GM23338 (cell line): Measurements from ENCODE around the gene CEMIP2. TPM values are rescaled to one million over a fixed set of nuclear protein-coding genes. Genes with fewer than 3 reads are reported as not detected.

ENCODE experiments used
- ATAC-seq: fragments of 200-7000 bp; cut with Tn5 transposase; 3 replicates; pipeline ENCODE4 v1.9.1; 2020
- DNase-seq: peaks from one replicate; pipeline ENCODE4 v3.0.0-alpha.2; 2015; ENCODE audit warnings: low spot score
- H2AFZ ChIP-seq: fragments of 200-600 bp; sonication (generic); 2 replicates; pipeline ENCODE4 v1.8.0; 2016; ENCODE audit warnings: antibody characterized with exemption, mild to moderate bottlenecking, moderate library complexity
- H3F3A ChIP-seq: fragments of 200-600 bp; sonication (generic); replicated peaks from 2 replicates; pipeline ENCODE4 v1.8.0; 2017; ENCODE audit warnings: antibody characterized with exemption, mixed run types, low read depth
- H3K27ac ChIP-seq: fragments of 200-600 bp; sonication (generic); 2 replicates; pipeline ENCODE4 v1.6.1; 2016; ENCODE audit warnings: low read depth
- H3K27me3 ChIP-seq: fragments of 200-600 bp; sonication (generic); 2 replicates; pipeline ENCODE4 v1.8.0; 2016; ENCODE audit warnings: mild to moderate bottlenecking, mixed run types, moderate library complexity; ENCODE audit not compliant: insufficient read depth
- H3K36me3 ChIP-seq: fragments of 200-600 bp; sonication (generic); 2 replicates; pipeline ENCODE4 v1.8.0; 2016; ENCODE audit warnings: mild to moderate bottlenecking; ENCODE audit not compliant: insufficient read depth
- H3K4me1 ChIP-seq: fragments of 200-600 bp; sonication (generic); 2 replicates; pipeline ENCODE4 v1.8.0; 2016; ENCODE audit warnings: mild to moderate bottlenecking, moderate library complexity; ENCODE audit not compliant: insufficient read depth
- H3K4me2 ChIP-seq: fragments of 200-600 bp; sonication (generic); 2 replicates; pipeline ENCODE4 v1.7.1; 2017; ENCODE audit warnings: mixed run types
- H3K4me3 ChIP-seq: fragments of 200-600 bp; sonication (generic); 2 replicates; pipeline ENCODE4 v1.6.1; 2016; ENCODE audit warnings: mixed run types
- H3K79me2 ChIP-seq: fragments of 200-600 bp; sonication (generic); replicated peaks from 2 replicates; pipeline ENCODE4 v1.8.0; 2017; ENCODE audit warnings: mild to moderate bottlenecking; ENCODE audit not compliant: insufficient read depth
- H3K9me2 ChIP-seq: fragments of 200-600 bp; sonication (generic); 2 replicates; pipeline ENCODE4 v1.8.0; 2017; ENCODE audit not compliant: insufficient read depth
- H4K20me1 ChIP-seq: fragments of 200-600 bp; sonication (generic); replicated peaks from 2 replicates; pipeline ENCODE4 v1.8.0; 2017; ENCODE audit warnings: mild to moderate bottlenecking; ENCODE audit not compliant: insufficient read depth
- H3K27ac Mint-ChIP-seq: 2 replicates; pipeline ENCODE4 v1.8.0; 2020; ENCODE audit warnings: inconsistent platforms, mild to moderate bottlenecking, moderate library complexity, mixed read lengths
- H3K27me3 Mint-ChIP-seq: 3 replicates; pipeline ENCODE4 v1.8.0; 2022; ENCODE audit warnings: low read depth, mild to moderate bottlenecking, moderate library complexity, mixed read lengths, inconsistent platforms; ENCODE audit not compliant: insufficient read depth, poor library complexity
- H3K36me3 Mint-ChIP-seq: 3 replicates; pipeline ENCODE4 v1.8.0; 2021; ENCODE audit warnings: low read depth, mild to moderate bottlenecking, inconsistent platforms, moderate library complexity, mixed read lengths
- H3K4me1 Mint-ChIP-seq: 3 replicates; pipeline ENCODE4 v1.8.0; 2020; ENCODE audit warnings: mild to moderate bottlenecking, inconsistent platforms, mixed read lengths
- H3K4me3 Mint-ChIP-seq: 3 replicates; pipeline ENCODE4 v1.8.0; 2021; ENCODE audit warnings: moderate library complexity, mild to moderate bottlenecking, inconsistent platforms, mixed read lengths
- H3K9me3 Mint-ChIP-seq: 3 replicates; pipeline ENCODE4 v1.8.0; 2020; ENCODE audit warnings: moderate library complexity, mild to moderate bottlenecking, inconsistent platforms, mixed read lengths
- CREB1 ChIP-seq: fragments of 250-450 bp; sonication (Bioruptor Pico); IDR thresholded peaks from 2 replicates; pipeline ENCODE4 v1.5.0; 2020; ENCODE audit warnings: low read depth, mild to moderate bottlenecking, moderate library complexity
- EZH2 ChIP-seq: fragments of 200-600 bp; sonication (generic); IDR thresholded peaks from one replicate; pipeline ENCODE4 v1.8.0; 2017; ENCODE audit warnings: antibody characterized with exemption, mild to moderate bottlenecking, low read depth; ENCODE audit not compliant: unreplicated experiment
- EZH2phosphoT487 ChIP-seq: fragments of 200-600 bp; sonication (generic); IDR thresholded peaks from one replicate; pipeline ENCODE4 v1.8.1; 2018; ENCODE audit warnings: antibody characterized with exemption; ENCODE audit not compliant: unreplicated experiment
- JUNB ChIP-seq: IDR thresholded peaks from one replicate; pipeline ENCODE4 v1.6.1; 2016; ENCODE audit warnings: antibody characterized with exemption; ENCODE audit not compliant: unreplicated experiment
- NANOG ChIP-seq: IDR thresholded peaks from 2 replicates; pipeline ENCODE4 v1.6.1; 2016; ENCODE audit warnings: antibody characterized with exemption, borderline replicate concordance
- POLR2AphosphoS5 ChIP-seq: IDR thresholded peaks from 2 replicates; pipeline ENCODE4 v1.6.1; 2016; ENCODE audit warnings: antibody characterized with exemption, low read depth
- STAT1 ChIP-seq: IDR thresholded peaks from one replicate; pipeline ENCODE4 v1.6.1; 2016; ENCODE audit warnings: antibody characterized with exemption; ENCODE audit not compliant: unreplicated experiment
- ZNF114 ChIP-seq: fragments of 250-450 bp; sonication (Bioruptor Pico); IDR thresholded peaks from 2 replicates; pipeline ENCODE4 v1.5.0; 2020; ENCODE audit warnings: mild to moderate bottlenecking, moderate library complexity
- ZNF331 ChIP-seq: fragments of 250-450 bp; sonication (Bioruptor Pico); IDR thresholded peaks from 2 replicates; pipeline ENCODE4 v1.5.0; 2020; ENCODE audit warnings: low read depth, mild to moderate bottlenecking, moderate library complexity
- polyA plus RNA-seq: library from polyadenylated mRNA; unstranded; fragments of >200 nt; fragmentation: Nextera tagmentation; extraction: Ambion mirVana; gene quantifications from 2 replicates; pipeline ENCODE4 v1.2.1, GENCODE V29; 2016
- total RNA-seq: library from RNA; depleted of rRNA; stranded (reverse); fragments of >200 nt; shearing (Covaris generic); gene quantifications from 2 replicates; pipeline ENCODE4 v1.2.3, GENCODE V29; 2014
- TF ChIP-seq, protein P1 (sequence below): IDR thresholded peaks from 2 replicates; pipeline ENCODE4 v1.6.1; 2016; ENCODE audit warnings: antibody characterized with exemption
- TF ChIP-seq, protein P2 (sequence below): IDR thresholded peaks from one replicate; pipeline ENCODE4 v1.6.1; 2018; ENCODE audit warnings: antibody characterized with exemption; ENCODE audit not compliant: unreplicated experiment
- TF ChIP-seq, protein P3 (sequence below): fragments of 250-450 bp; sonication (Bioruptor Pico); IDR thresholded peaks from 2 replicates; pipeline ENCODE4 v1.5.0; 2020; ENCODE audit warnings: mild to moderate bottlenecking, moderate library complexity
- TF ChIP-seq, protein P4 (sequence below), 2 experiments: fragments of 200-600 bp in 1 of 2; sonication (generic) in 1 of 2; conservative IDR thresholded peaks; 2 replicates each; pipeline versions ENCODE4 v1.5.1 to v1.6.1; 2016 to 2017; ENCODE audit warnings: antibody characterized with exemption in 2 of 2, low read depth in 2 of 2, mild to moderate bottlenecking in 2 of 2, moderate library complexity in 1 of 2

Gene CEMIP2
- total and polyA plus RNA-seq, 2 experiments from 2014 or later: 23.0 to 76.7 TPM

DNA sequence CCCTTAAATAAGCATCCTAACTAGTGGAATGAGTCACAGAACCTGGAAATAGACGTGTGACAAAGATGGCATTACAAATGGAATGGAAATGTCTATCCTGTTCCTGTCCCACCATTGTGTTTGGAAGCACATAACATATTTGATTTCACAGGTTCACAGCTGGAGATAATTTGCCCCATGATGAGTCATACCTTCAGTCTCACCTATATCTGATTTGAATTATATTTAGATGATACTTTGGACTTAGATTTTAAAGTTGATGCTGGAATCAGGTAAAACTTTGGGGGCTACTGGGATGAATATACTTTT lies 92.5 kb downstream of the CEMIP2 start:
- TF ChIP-seq STAT1 (no peak), CREB1 (no peak), EZH2 (no peak), EZH2phosphoT487 (no peak), ZNF331 (CRISPR knock-in tag) (no peak), ZNF114 (no peak), POLR2AphosphoS5 (no peak), NANOG (no peak), JUNB (no peak)
- TF ChIP-seq, protein P1, sequence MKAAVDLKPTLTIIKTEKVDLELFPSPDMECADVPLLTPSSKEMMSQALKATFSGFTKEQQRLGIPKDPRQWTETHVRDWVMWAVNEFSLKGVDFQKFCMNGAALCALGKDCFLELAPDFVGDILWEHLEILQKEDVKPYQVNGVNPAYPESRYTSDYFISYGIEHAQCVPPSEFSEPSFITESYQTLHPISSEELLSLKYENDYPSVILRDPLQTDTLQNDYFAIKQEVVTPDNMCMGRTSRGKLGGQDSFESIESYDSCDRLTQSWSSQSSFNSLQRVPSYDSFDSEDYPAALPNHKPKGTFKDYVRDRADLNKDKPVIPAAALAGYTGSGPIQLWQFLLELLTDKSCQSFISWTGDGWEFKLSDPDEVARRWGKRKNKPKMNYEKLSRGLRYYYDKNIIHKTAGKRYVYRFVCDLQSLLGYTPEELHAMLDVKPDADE: no peak
- TF ChIP-seq, protein P2, sequence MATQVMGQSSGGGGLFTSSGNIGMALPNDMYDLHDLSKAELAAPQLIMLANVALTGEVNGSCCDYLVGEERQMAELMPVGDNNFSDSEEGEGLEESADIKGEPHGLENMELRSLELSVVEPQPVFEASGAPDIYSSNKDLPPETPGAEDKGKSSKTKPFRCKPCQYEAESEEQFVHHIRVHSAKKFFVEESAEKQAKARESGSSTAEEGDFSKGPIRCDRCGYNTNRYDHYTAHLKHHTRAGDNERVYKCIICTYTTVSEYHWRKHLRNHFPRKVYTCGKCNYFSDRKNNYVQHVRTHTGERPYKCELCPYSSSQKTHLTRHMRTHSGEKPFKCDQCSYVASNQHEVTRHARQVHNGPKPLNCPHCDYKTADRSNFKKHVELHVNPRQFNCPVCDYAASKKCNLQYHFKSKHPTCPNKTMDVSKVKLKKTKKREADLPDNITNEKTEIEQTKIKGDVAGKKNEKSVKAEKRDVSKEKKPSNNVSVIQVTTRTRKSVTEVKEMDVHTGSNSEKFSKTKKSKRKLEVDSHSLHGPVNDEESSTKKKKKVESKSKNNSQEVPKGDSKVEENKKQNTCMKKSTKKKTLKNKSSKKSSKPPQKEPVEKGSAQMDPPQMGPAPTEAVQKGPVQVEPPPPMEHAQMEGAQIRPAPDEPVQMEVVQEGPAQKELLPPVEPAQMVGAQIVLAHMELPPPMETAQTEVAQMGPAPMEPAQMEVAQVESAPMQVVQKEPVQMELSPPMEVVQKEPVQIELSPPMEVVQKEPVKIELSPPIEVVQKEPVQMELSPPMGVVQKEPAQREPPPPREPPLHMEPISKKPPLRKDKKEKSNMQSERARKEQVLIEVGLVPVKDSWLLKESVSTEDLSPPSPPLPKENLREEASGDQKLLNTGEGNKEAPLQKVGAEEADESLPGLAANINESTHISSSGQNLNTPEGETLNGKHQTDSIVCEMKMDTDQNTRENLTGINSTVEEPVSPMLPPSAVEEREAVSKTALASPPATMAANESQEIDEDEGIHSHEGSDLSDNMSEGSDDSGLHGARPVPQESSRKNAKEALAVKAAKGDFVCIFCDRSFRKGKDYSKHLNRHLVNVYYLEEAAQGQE: no peak
- TF ChIP-seq, protein P3, sequence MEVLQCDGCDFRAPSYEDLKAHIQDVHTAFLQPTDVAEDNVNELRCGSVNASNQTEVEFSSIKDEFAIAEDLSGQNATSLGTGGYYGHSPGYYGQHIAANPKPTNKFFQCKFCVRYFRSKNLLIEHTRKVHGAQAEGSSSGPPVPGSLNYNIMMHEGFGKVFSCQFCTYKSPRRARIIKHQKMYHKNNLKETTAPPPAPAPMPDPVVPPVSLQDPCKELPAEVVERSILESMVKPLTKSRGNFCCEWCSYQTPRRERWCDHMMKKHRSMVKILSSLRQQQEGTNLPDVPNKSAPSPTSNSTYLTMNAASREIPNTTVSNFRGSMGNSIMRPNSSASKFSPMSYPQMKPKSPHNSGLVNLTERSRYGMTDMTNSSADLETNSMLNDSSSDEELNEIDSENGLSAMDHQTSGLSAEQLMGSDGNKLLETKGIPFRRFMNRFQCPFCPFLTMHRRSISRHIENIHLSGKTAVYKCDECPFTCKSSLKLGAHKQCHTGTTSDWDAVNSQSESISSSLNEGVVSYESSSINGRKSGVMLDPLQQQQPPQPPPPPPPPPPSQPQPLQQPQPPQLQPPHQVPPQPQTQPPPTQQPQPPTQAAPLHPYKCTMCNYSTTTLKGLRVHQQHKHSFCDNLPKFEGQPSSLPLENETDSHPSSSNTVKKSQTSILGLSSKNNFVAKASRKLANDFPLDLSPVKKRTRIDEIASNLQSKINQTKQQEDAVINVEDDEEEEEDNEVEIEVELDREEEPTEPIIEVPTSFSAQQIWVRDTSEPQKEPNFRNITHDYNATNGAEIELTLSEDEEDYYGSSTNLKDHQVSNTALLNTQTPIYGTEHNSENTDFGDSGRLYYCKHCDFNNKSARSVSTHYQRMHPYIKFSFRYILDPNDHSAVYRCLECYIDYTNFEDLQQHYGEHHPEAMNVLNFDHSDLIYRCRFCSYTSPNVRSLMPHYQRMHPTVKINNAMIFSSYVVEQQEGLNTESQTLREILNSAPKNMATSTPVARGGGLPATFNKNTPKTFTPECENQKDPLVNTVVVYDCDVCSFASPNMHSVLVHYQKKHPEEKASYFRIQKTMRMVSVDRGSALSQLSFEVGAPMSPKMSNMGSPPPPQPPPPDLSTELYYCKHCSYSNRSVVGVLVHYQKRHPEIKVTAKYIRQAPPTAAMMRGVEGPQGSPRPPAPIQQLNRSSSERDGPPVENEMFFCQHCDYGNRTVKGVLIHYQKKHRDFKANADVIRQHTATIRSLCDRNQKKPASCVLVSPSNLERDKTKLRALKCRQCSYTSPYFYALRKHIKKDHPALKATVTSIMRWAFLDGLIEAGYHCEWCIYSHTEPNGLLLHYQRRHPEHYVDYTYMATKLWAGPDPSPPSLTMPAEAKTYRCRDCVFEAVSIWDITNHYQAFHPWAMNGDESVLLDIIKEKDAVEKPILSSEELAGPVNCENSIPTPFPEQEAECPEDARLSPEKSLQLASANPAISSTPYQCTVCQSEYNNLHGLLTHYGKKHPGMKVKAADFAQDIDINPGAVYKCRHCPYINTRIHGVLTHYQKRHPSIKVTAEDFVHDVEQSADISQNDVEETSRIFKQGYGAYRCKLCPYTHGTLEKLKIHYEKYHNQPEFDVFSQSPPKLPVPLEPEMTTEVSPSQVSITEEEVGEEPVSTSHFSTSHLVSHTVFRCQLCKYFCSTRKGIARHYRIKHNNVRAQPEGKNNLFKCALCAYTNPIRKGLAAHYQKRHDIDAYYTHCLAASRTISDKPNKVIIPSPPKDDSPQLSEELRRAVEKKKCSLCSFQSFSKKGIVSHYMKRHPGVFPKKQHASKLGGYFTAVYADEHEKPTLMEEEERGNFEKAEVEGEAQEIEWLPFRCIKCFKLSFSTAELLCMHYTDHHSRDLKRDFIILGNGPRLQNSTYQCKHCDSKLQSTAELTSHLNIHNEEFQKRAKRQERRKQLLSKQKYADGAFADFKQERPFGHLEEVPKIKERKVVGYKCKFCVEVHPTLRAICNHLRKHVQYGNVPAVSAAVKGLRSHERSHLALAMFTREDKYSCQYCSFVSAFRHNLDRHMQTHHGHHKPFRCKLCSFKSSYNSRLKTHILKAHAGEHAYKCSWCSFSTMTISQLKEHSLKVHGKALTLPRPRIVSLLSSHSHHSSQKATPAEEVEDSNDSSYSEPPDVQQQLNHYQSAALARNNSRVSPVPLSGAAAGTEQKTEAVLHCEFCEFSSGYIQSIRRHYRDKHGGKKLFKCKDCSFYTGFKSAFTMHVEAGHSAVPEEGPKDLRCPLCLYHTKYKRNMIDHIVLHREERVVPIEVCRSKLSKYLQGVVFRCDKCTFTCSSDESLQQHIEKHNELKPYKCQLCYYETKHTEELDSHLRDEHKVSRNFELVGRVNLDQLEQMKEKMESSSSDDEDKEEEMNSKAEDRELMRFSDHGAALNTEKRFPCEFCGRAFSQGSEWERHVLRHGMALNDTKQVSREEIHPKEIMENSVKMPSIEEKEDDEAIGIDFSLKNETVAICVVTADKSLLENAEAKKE (CRISPR knock-in tag): no peak
- TF ChIP-seq, protein P4, sequence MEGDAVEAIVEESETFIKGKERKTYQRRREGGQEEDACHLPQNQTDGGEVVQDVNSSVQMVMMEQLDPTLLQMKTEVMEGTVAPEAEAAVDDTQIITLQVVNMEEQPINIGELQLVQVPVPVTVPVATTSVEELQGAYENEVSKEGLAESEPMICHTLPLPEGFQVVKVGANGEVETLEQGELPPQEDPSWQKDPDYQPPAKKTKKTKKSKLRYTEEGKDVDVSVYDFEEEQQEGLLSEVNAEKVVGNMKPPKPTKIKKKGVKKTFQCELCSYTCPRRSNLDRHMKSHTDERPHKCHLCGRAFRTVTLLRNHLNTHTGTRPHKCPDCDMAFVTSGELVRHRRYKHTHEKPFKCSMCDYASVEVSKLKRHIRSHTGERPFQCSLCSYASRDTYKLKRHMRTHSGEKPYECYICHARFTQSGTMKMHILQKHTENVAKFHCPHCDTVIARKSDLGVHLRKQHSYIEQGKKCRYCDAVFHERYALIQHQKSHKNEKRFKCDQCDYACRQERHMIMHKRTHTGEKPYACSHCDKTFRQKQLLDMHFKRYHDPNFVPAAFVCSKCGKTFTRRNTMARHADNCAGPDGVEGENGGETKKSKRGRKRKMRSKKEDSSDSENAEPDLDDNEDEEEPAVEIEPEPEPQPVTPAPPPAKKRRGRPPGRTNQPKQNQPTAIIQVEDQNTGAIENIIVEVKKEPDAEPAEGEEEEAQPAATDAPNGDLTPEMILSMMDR (conservative IDR thresholded peaks at IDR 0.05; ENCODE audit: low read depth in 2 of 2): no peak
- no peak for ATAC-seq

More for the DNA sequence above, 92.5 kb downstream of the CEMIP2 start:
- no peak overlapping the region for H3K27ac ChIP-seq
- no peak overlapping the region for H2AFZ ChIP-seq
- H3F3A ChIP-seq: no peaks in the 10 kb centered on the region
- no peaks in the 10 kb centered on the region for H3K4me1 ChIP-seq
- no peaks in the 10 kb centered on the region for H4K20me1 ChIP-seq
- peaks cover 7% of the 10 kb centered on the region; the same call in 1 of the 2 replicates for H3K36me3 ChIP-seq
- H3K79me2 ChIP-seq: no peaks in the 10 kb centered on the region
- Mint-ChIP-seq H3K4me1 (peaks cover 11% of the 10 kb centered on the region; the same call in 2 of the 3 replicates), H3K27ac (no peak overlapping the region), H3K27me3 (no peaks in the 10 kb centered on the region), H3K9me3 (peaks cover 16% of the 10 kb centered on the region), H3K4me3 (no peak overlapping the region), H3K36me3 (peaks cover 15% of the 10 kb centered on the region; the same call in 2 of the 3 replicates)
- no peak overlapping the region for H3K4me3 ChIP-seq
- H3K4me2 ChIP-seq: no peak overlapping the region
- DNase-seq: no peak
- H3K9me2 ChIP-seq: no peaks in the 10 kb centered on the region; the same call in 1 of the 2 replicates
- no peaks in the 10 kb centered on the region for H3K27me3 ChIP-seq
